CD8-positive, alpha-beta memory T cell (primary cell): ENCODE data around the gene FBRSL1. TPM values are rescaled to one million over a fixed set of nuclear protein-coding genes. Genes with fewer than 3 reads are reported as not detected.

Experiments
- CTCF ChIA-PET: fragments of 350-600 bp; sonication (Branson Sonifier 250); formaldehyde crosslinking; loops from one replicate; lab custom pipeline; 2021; ENCODE audit warnings: antibody characterized with exemption; lab: Charles Lee
- POLR2A ChIA-PET: fragments of 350-600 bp; sonication (Branson Sonifier 250); formaldehyde crosslinking; loops from one replicate; lab custom pipeline; 2021; ENCODE audit warnings: antibody characterized with exemption; lab: Charles Lee
- DNase-seq, 5 donors: peaks; one replicate each; pipeline versions ENCODE4 v3.0.0 to v3.0.0-alpha.2; 2020 to 2022; ENCODE audit warnings: mixed read lengths in 1 of 5
- H3K27ac ChIP-seq: one replicate; pipeline ENCODE4 v1.7.0; 2013; ENCODE audit warnings: low read depth, mild to moderate bottlenecking, low read length, moderate library complexity
- H3K27me3 ChIP-seq: 2 replicates; pipeline ENCODE4 v1.7.0; 2013; ENCODE audit warnings: low read length, mild to moderate bottlenecking; ENCODE audit not compliant: insufficient read depth, poor library complexity, severe bottlenecking
- H3K36me3 ChIP-seq: 2 replicates; pipeline ENCODE4 v1.7.0; 2013; ENCODE audit warnings: mild to moderate bottlenecking, low read length, moderate library complexity; ENCODE audit not compliant: insufficient read depth
- H3K4me1 ChIP-seq: 2 replicates; pipeline ENCODE4 v1.7.0; 2013; ENCODE audit warnings: mild to moderate bottlenecking, low read length, moderate library complexity; ENCODE audit not compliant: insufficient read depth
- H3K4me3 ChIP-seq: 2 replicates; pipeline ENCODE4 v1.7.0; 2013; ENCODE audit warnings: mild to moderate bottlenecking, low read length
- H3K9me3 ChIP-seq: 2 replicates; pipeline ENCODE4 v1.7.0; 2013; ENCODE audit warnings: mild to moderate bottlenecking, low read length
- H3K27ac Mint-ChIP-seq, 8 donors: one replicate each; pipeline ENCODE4 v1.8.0; 2020 to 2021; ENCODE audit warnings: mixed read lengths in 8 of 8, mild to moderate bottlenecking in 6 of 8, inconsistent platforms in 3 of 8, moderate library complexity in 3 of 8
- H3K27me3 Mint-ChIP-seq, 2 donors: one replicate each; pipeline ENCODE4 v1.8.0; 2020 to 2021; ENCODE audit warnings: mixed read lengths in 2 of 2, mild to moderate bottlenecking in 1 of 2, moderate library complexity in 1 of 2
- H3K36me3 Mint-ChIP-seq, 3 donors: one replicate each; pipeline ENCODE4 v1.8.0; 2020 to 2021; ENCODE audit warnings: mixed read lengths in 3 of 3, inconsistent platforms in 1 of 3, mild to moderate bottlenecking in 1 of 3
- H3K4me1 Mint-ChIP-seq, 3 donors: one replicate each; pipeline ENCODE4 v1.8.0; 2020 to 2021; ENCODE audit warnings: mixed read lengths in 3 of 3, inconsistent platforms in 1 of 3, mild to moderate bottlenecking in 1 of 3
- H3K4me3 Mint-ChIP-seq, 7 donors: one replicate each; pipeline ENCODE4 v1.8.0; 2020 to 2021; ENCODE audit warnings: mixed read lengths in 7 of 7, mild to moderate bottlenecking in 6 of 7, moderate library complexity in 4 of 7, inconsistent platforms in 2 of 7
- H3K9me3 Mint-ChIP-seq, 5 donors: one replicate each; pipeline ENCODE4 v1.8.0; 2020 to 2022; ENCODE audit warnings: mixed read lengths in 5 of 5, mild to moderate bottlenecking in 3 of 5, moderate library complexity in 2 of 5, inconsistent platforms in 1 of 5
- polyA plus RNA-seq: library from polyadenylated mRNA; unstranded; fragments of 300-500 nt; fragmentation: Illumina TruSeq; gene quantifications from one replicate; pipeline ENCODE4 v1.2.3, GENCODE V29; 2021
- total RNA-seq, 2 experiments: library from RNA; stranded (reverse); gene quantifications; one replicate each; pipeline ENCODE4 v1.2.3, GENCODE V29; 2021

The FBRSL1 gene
- total and polyA plus RNA-seq, 3 experiments from 2014 or later, result 1.4 to 62.1 (median 58.1) TPM

DNA sequence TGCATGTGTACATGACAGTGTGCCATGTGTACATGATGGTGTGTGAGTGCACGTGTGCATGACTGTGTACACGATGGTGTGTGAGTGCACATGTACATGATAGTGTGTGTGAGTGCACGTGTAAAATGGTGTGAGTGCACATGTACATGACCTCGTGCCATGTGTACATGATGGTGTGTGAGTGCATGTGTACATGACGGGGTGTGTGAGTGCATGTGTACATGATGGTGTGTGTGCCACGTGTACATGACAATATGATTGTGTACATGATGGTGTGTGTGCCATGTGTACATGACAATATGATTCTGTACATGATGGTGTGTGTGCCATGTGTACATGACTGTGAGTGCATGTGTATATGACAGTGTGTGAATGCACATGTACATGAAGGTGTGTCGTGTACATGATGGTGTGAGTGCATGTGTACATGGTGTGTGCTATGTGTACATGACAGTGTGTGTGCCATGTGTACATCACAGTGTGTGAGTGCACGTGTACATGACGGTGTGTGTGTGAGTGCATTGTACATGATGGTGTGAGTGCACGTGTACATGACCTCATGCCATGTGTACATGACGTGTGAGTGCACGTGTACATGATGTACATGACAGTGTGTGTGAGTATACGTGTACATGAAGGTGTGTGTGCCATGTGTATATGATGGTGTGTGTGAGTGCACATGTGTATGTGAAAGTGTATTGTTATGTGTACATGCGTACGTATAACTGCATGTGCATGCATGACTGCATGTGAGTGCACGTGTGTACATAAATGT is 46.3 kb downstream of the FBRSL1 start:
- DNase-seq, result no peak
- peaks cover 0 to 5% (median 0%) of the 10 kb centered on the region in 3 donors for H3K36me3 Mint-ChIP-seq
- H3K27ac Mint-ChIP-seq, result peak overlapping the region in 2 of 8 donors; percentile 39 to 80
- ChIA-PET POLR2A (no interaction called here), CTCF (no interaction called here)
- H3K4me3 ChIP-seq, result no peak overlapping the region
- no peaks in the 10 kb centered on the region for H3K9me3 ChIP-seq
- H3K27ac ChIP-seq, result no peak overlapping the region
- H3K36me3 ChIP-seq, result no peaks in the 10 kb centered on the region
- no peaks in the 10 kb centered on the region for H3K4me1 ChIP-seq
- H3K27me3 Mint-ChIP-seq, result peaks cover 0 to 3% of the 10 kb centered on the region in 2 donors
- H3K4me1 Mint-ChIP-seq, result peaks cover 9 to 13% (median 10%) of the 10 kb centered on the region in 3 donors
- no peaks in the 10 kb centered on the region for H3K9me3 Mint-ChIP-seq
- H3K27me3 ChIP-seq, result no peaks in the 10 kb centered on the region
- no peak overlapping the region for H3K4me3 Mint-ChIP-seq

DNA sequence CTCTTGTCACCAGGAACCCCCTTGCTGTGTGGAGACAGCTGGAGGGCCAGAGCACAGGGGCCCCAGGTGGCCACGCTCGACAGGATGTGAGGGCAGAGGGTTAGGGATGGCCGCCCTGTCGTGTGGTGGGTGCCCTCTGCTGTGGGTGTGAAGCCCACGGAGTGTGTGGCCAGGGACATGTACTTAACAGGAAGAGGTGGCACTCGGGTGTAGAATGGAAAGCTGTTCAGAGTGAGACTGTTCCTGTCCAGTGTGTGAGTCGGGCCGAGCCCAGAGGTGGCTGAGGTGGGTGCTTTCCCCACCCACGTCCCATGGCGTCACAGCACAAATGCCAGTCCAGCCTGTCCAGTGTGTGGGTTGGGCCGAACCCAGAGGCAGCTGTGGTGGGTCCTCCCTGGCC is 47.1 kb downstream of the FBRSL1 start:
- Histone ChIP-seq H3K4me1 (no peaks in the 10 kb centered on the region), H3K27me3 (no peaks in the 10 kb centered on the region), H3K27ac (no peak overlapping the region), H3K4me3 (no peak overlapping the region), H3K36me3 (no peaks in the 10 kb centered on the region), H3K9me3 (no peaks in the 10 kb centered on the region)
- Mint-ChIP-seq H3K4me3 (no peak overlapping the region), H3K9me3 (no peaks in the 10 kb centered on the region), H3K4me1 (peaks cover 9 to 13% (median 10%) of the 10 kb centered on the region in 3 donors), H3K27me3 (peaks cover 0 to 3% of the 10 kb centered on the region in 2 donors), H3K27ac (peak overlapping the region in 2 of 8 donors; percentile 31 to 80), H3K36me3 (peaks cover 0 to 5% (median 0%) of the 10 kb centered on the region in 3 donors)
- DNase-seq, result no peak
- CTCF ChIA-PET, result interaction anchor here (0.9 kb wide), 1 partner anchor 13 kb away, joined by 3 read pairs; no protein-coding TSS in a partner anchor
- POLR2A ChIA-PET, result no interaction called here

DNA sequence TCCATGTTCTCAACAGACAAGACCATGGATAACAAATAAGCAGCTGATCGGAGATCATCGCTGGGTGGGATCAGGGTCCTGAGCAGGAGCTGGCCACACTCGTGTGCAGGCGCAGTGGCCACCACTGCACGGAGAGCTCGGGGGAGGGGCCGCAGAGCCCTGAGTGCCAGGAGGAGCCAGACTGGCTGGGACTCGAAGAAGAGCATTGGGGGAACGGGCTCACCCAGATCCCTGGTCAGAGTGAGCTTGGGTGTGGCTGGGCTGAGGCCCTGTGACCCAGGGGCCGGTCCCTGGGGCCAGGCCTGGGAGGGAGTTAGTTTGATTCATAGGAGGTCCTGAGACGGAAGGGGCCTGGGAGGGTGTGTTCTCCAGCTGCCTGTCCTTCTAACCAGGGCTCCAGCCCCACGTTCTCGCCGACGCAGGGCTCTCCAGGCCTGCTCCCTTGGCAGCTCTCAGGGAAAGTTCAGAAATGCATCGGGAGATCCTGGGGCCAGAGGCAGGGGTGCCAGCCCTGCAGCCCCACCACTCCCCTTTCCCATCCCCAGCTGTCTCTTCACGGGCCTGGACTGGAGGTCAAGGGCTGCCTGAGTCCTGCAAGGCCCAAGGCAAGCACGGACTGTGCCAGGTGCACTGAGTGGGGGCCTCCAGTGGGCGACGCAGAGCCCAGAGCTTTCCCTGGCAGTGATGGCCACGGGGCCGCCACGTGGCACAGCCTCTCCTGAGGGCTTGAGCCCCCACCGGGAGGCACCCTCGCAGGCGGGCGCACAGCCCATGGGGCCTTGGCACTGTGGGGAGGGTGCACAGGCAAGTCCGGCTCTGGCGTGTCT is 48.1 kb downstream of the FBRSL1 start:
- H3K27me3 ChIP-seq, result no peaks in the 10 kb centered on the region
- no peaks in the 10 kb centered on the region for H3K36me3 ChIP-seq
- H3K9me3 Mint-ChIP-seq, result no peaks in the 10 kb centered on the region
- peaks cover 0 to 3% of the 10 kb centered on the region in 2 donors for H3K27me3 Mint-ChIP-seq
- POLR2A ChIA-PET, result no interaction called here
- H3K36me3 Mint-ChIP-seq, result peaks cover 0 to 5% (median 0%) of the 10 kb centered on the region in 3 donors
- no peak for DNase-seq
- H3K4me3 ChIP-seq, result no peak overlapping the region
- no peak overlapping the region for H3K4me3 Mint-ChIP-seq
- CTCF ChIA-PET, result interaction anchor here (0.9 kb wide), 1 partner anchor 14 kb away, joined by 3 read pairs; no protein-coding TSS in a partner anchor
- H3K4me1 ChIP-seq, result no peaks in the 10 kb centered on the region
- H3K27ac ChIP-seq, result no peak overlapping the region
- H3K4me1 Mint-ChIP-seq, result peaks cover 9 to 16% (median 13%) of the 10 kb centered on the region in 3 donors
- H3K9me3 ChIP-seq, result no peaks in the 10 kb centered on the region
- peak overlapping the region in 2 of 8 donors; percentile 31 to 44 for H3K27ac Mint-ChIP-seq

DNA sequence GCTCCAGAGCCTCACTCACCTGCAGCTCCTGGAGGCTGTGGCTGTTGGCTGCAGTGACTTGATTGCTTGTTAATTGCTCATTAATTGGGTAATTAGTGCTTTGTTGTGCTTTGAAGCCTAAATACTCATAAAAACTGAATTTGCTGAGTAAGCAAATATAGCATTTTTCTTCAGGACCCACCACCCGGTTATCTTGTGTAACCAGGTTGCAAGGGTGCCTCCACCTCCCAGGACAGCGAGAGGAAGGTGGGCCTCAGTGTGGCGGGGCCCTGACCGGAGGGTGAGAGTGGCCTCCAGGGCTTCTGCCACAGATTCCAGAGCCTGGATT is 48.7 kb downstream of the FBRSL1 start:
- Mint-ChIP-seq H3K9me3 (no peaks in the 10 kb centered on the region), H3K27me3 (peaks cover 0 to 2% of the 10 kb centered on the region in 2 donors), H3K4me3 (peak overlapping the region in 1 of 7 donors; percentile 51), H3K27ac (no peak overlapping the region), H3K4me1 (peaks cover 9 to 22% (median 13%) of the 10 kb centered on the region in 3 donors), H3K36me3 (peaks cover 0 to 3% (median 0%) of the 10 kb centered on the region in 3 donors)
- Histone ChIP-seq H3K4me3 (no peak overlapping the region), H3K27ac (no peak overlapping the region), H3K9me3 (no peaks in the 10 kb centered on the region), H3K27me3 (no peaks in the 10 kb centered on the region), H3K36me3 (no peaks in the 10 kb centered on the region), H3K4me1 (no peaks in the 10 kb centered on the region)
- DNase-seq, result no peak
- POLR2A ChIA-PET, result no interaction called here
- CTCF ChIA-PET, result no interaction called here

GRCh38 chr12:132539016-132539773 is 49.2 kb downstream of the FBRSL1 start:
- H3K4me1 Mint-ChIP-seq, result peaks cover 9 to 26% (median 13%) of the 10 kb centered on the region in 3 donors
- H3K4me1 ChIP-seq, result no peaks in the 10 kb centered on the region
- H3K9me3 ChIP-seq, result no peaks in the 10 kb centered on the region
- H3K36me3 Mint-ChIP-seq, result peaks cover 0 to 2% (median 0%) of the 10 kb centered on the region in 3 donors
- H3K27me3 Mint-ChIP-seq, result peaks cover 0 to 2% of the 10 kb centered on the region in 2 donors
- H3K4me3 ChIP-seq, result no peak overlapping the region
- H3K36me3 ChIP-seq, result no peaks in the 10 kb centered on the region
- DNase-seq, result no peak
- no peak overlapping the region for H3K27ac Mint-ChIP-seq
- ChIA-PET POLR2A (no interaction called here), CTCF (no interaction called here)
- no peak overlapping the region for H3K27ac ChIP-seq
- H3K4me3 Mint-ChIP-seq, result peak overlapping the region in 1 of 7 donors; percentile 51
- H3K9me3 Mint-ChIP-seq, result no peaks in the 10 kb centered on the region
- H3K27me3 ChIP-seq, result no peaks in the 10 kb centered on the region

GRCh38 chr12:132540436-132540835 is 50.5 kb downstream of the FBRSL1 start:
- Mint-ChIP-seq H3K27me3 (no peaks in the 10 kb centered on the region), H3K4me3 (no peak overlapping the region), H3K36me3 (peaks cover 0 to 4% (median 4%) of the 10 kb centered on the region in 3 donors), H3K4me1 (peaks cover 11 to 32% (median 19%) of the 10 kb centered on the region in 3 donors), H3K27ac (no peak overlapping the region), H3K9me3 (no peaks in the 10 kb centered on the region)
- Histone ChIP-seq H3K36me3 (no peaks in the 10 kb centered on the region), H3K27ac (no peak overlapping the region), H3K9me3 (no peaks in the 10 kb centered on the region), H3K4me1 (no peaks in the 10 kb centered on the region), H3K27me3 (no peaks in the 10 kb centered on the region), H3K4me3 (no peak overlapping the region)
- no peak for DNase-seq
- CTCF ChIA-PET, result no interaction called here
- POLR2A ChIA-PET, result no interaction called here

GRCh38 chr12:132541200-132541599 is 51.2 kb downstream of the FBRSL1 start:
- H3K27ac ChIP-seq, result no peak overlapping the region
- no peaks in the 10 kb centered on the region for H3K4me1 ChIP-seq
- no peaks in the 10 kb centered on the region for H3K36me3 ChIP-seq
- ChIA-PET CTCF (no interaction called here), POLR2A (no interaction called here)
- Mint-ChIP-seq H3K27ac (no peak overlapping the region), H3K4me1 (peaks cover 9 to 32% (median 12%) of the 10 kb centered on the region in 3 donors), H3K4me3 (no peak overlapping the region), H3K9me3 (no peaks in the 10 kb centered on the region), H3K27me3 (no peaks in the 10 kb centered on the region), H3K36me3 (peaks cover 0 to 4% (median 4%) of the 10 kb centered on the region in 3 donors)
- no peaks in the 10 kb centered on the region for H3K27me3 ChIP-seq
- H3K4me3 ChIP-seq, result no peak overlapping the region
- no peaks in the 10 kb centered on the region for H3K9me3 ChIP-seq
- no peak for DNase-seq
